Dermis microvascular lymphatic vessel endothelial cell (primary cell): ENCODE data around the gene UCKL1. TPM values are rescaled to one million over a fixed set of nuclear protein-coding genes. Genes with fewer than 3 reads are reported as not detected.
A peak's percentile ranks its signal among the peaks of the same experiment; 100 is the strongest.
"Not testable (repeated sequence)": the region's sequence is repeated elsewhere in the genome, so short reads cannot be mapped to it uniquely, and the experiment has no call there.

Experiments used
- DNase-seq, 2 donors: peaks; one replicate each; pipeline versions ENCODE4 v3.0.0 to v3.0.0-alpha.2; 2010; ENCODE audit warnings: low read depth in 2 of 2
- total RNA-seq: library from RNA; depleted of rRNA; stranded (reverse); fragments of >200 nt; gene quantifications from 2 replicates; pipeline ENCODE4 v1.2.1, GENCODE V29; 2014

Gene UCKL1
- total RNA-seq, 1 donor from 2014 or later: 26.6 TPM

GRCh38 chr20:63924241-63924640 lies 32.0 kb downstream of the UCKL1 start:
- no peak for DNase-seq

- no peak for DNase-seq
These were observed 32.6 kb downstream of the UCKL1 start for GRCh38 chr20:63923651-63924050.

GRCh38 chr20:63920226-63920625 lies 36.0 kb downstream of the UCKL1 start:
- no peak for DNase-seq

GRCh38 chr20:63919130-63919529 lies 37.1 kb downstream of the UCKL1 start:
- no peak for DNase-seq

GRCh38 chr20:63917811-63918210 lies 38.4 kb downstream of the UCKL1 start:
- DNase-seq: no peak

- DNase-seq: not testable (repeated sequence)
These were observed 39.8 kb downstream of the UCKL1 start for GRCh38 chr20:63916371-63916939.

GRCh38 chr20:63915471-63915870 lies 40.7 kb downstream of the UCKL1 start:
- no peak for DNase-seq

- no peak for DNase-seq
These were observed 42.4 kb downstream of the UCKL1 start for GRCh38 chr20:63913768-63914167.

GRCh38 chr20:63911176-63911575 lies 45.0 kb downstream of the UCKL1 start:
- DNase-seq: peak in 1 of 2 donors; percentile 23

GRCh38 chr20:63908008-63908682 lies 48.1 kb downstream of the UCKL1 start:
- DNase-seq: no peak

- no peak for DNase-seq
These were observed 52.2 kb downstream of the UCKL1 start for GRCh38 chr20:63903796-63904561.

- no peak for DNase-seq
These were observed 55.8 kb downstream of the UCKL1 start for GRCh38 chr20:63900413-63900812.

GRCh38 chr20:63898882-63899558 lies 57.2 kb downstream of the UCKL1 start:
- DNase-seq: no peak

GRCh38 chr20:63897978-63898561 lies 58.1 kb downstream of the UCKL1 start:
- DNase-seq: no peak

GRCh38 chr20:63896264-63897105 lies 59.7 kb downstream of the UCKL1 start:
- peak in 1 of 2 donors; percentile 49 for DNase-seq

- peak in 1 of 2 donors; percentile 45 for DNase-seq
These were observed 60.3 kb downstream of the UCKL1 start for GRCh38 chr20:63895952-63896263.

- no peak for DNase-seq
These were observed 60.8 kb downstream of the UCKL1 start for GRCh38 chr20:63895202-63895951.

GRCh38 chr20:63894358-63895201 lies 61.6 kb downstream of the UCKL1 start, which contains the start of gene DNAJC5:
Gene DNAJC5 (plus strand): TSS chr20:63895126. CDS start chr20:63928346, 33,220 bp downstream.
- DNase-seq: peak; percentile 80 to 93

- DNase-seq: no peak
These were observed 62.2 kb downstream of the UCKL1 start for GRCh38 chr20:63893999-63894357.
